Measurements from ENCODE around the gene BCKDHA. TPM values are rescaled to one million over a fixed set of nuclear protein-coding genes. Genes with fewer than 3 reads are reported as not detected.
A peak's percentile ranks its signal among the peaks of the same experiment; 100 is the strongest.
"Not testable (repeated sequence)": the region's sequence is repeated elsewhere in the genome, so short reads cannot be mapped to it uniquely, and the experiment has no call there.

BCKDHA gene
- total RNA-seq, 1 experiment from 2014 or later, result 41.4 TPM

DNA sequence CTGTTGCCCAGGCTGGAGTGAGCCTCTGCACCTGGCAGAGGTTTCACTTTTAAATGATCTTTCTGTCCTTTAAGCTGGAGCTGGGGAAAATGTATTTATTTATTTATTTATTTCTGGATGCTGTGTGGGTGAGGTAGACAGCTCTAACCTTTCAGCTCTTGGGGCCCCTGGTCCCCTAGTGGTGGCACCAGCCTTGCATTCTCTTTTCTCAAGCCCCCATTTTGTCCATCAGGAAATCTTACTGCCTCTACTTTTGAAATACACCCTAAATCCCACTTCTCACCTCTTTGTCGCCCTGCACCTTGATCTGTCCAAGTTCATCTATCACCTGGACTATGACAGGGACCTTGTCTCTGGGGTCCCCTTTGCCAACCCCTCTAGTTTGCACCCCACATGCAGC, 31.5 kb upstream of the BCKDHA start:
- DNase-seq (ENCODE audit: low read depth), result no peak

DNA sequence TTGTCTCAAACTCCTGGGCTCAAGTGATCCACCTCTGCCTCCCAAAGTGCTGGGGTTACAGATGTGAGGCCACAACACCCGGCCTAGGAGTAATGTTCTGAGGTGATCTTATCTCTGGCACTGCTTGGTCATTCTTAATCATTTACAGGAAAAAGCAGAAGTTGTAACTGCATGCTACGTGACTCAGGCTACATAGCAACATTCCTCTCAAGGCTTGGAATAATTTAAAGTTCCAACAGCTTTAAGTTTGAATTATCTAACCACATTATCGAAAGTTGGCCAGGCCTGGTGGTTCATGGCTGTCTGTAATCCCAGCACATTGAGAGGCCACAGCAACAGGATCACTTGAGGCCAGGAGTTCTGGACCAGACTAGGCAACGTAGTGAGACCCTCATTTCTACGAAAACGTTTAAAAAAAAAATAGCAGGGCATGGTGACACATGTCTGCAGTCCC, 29.7 kb upstream of the BCKDHA start:
- peak; percentile 80 for DNase-seq (ENCODE audit: low read depth)

DNA sequence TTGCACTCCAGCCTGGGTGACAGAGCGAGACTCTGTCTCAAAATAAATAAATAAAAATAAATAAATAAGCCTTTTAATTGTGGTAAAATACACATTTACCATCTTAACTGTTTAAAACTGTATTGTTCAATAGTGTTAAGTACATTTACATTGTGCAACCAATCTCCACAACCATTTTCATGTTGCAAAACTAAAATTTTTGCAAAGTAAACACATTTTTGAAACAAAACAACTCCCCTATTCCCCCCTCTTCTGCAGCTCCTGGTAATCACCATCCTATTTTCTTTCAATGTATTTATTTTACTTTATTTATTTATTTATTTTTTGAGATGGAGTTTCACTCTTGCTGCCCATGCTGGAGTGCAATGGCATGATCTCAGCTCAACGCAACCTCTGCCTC, 27.8 kb upstream of the BCKDHA start:
- DNase-seq (ENCODE audit: low read depth), result no peak

DNA sequence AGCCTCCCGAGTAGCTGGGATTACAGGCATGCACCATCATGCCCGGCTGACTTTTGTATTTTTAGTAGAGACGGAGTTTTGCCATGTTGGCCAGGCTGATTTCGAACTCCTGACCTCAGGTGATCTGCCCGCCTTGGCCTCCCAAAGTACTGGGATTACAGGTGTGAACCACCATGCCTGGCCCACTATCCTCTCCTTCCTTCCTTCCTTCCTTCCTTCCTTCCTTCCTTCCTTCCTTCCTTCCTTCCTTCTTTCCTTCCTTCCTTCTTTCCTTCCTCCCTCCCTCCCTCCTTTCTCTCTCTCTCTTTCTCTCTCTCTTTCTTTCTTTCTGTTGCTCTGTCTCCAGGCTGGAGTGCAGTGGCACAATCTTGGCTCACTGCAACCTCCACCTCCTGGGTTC, 26.5 kb upstream of the BCKDHA start:
- DNase-seq (ENCODE audit: low read depth), result not testable (repeated sequence)

DNA sequence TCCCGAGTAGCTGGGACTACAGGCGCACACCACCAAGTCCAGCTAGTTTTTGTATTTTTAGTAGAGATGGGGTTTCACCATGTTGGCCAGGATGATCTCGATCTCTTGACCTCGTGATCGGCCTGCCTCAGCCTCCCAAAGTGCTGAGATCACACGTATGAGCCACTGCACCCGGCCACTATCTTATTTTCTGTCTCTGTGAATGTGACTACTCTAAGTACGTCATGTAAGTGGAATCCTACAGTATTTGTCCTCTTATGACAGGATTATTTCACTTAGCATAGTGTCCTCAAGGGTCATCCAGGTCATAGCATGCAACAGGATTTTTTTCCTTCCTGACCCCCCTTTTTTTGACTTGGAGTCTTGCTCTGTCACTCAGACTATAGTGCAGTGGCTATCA, 26.1 kb upstream of the BCKDHA start:
- DNase-seq (ENCODE audit: low read depth), result no peak

DNA sequence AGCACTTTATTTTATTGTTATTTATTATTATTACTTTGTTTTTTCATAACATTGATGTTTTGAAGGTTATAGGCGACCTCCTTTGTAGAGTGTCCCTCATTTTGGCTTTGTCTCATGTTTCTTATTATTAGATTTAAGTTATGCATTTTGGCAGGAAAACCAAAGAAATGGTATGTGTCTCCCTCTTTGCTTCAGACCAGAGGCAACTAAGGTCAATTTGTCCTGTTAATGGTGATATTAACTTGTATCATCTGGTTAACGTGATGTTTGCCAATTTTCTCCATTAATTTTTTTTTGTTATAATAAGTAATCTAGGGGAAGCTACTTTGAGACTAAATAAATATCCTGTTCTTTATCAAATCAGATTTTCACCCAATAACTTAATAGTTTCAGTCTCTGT, 25.1 kb upstream of the BCKDHA start:
- no peak for DNase-seq (ENCODE audit: low read depth)

DNA sequence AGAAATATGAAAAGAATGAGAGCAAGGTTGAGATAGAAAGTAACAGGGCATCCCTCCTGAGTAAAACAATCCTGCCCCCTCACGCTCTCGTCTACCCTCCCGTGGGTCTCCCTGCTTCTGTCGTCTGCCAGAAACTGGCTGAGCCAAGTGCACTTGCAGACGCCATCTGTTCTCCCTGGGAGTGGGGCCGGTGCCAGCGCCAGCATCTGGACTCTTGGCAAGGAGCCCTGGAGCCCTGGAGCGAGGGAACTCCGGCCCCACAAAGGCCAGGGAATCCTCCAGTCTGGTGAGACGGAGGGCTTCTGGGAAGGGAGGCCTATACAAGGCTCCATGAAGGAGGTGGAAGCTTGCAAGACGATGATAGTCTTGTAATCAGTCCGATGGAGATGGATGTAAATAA, 23.6 kb upstream of the BCKDHA start:
- DNase-seq (ENCODE audit: low read depth), result peak; percentile 93

DNA sequence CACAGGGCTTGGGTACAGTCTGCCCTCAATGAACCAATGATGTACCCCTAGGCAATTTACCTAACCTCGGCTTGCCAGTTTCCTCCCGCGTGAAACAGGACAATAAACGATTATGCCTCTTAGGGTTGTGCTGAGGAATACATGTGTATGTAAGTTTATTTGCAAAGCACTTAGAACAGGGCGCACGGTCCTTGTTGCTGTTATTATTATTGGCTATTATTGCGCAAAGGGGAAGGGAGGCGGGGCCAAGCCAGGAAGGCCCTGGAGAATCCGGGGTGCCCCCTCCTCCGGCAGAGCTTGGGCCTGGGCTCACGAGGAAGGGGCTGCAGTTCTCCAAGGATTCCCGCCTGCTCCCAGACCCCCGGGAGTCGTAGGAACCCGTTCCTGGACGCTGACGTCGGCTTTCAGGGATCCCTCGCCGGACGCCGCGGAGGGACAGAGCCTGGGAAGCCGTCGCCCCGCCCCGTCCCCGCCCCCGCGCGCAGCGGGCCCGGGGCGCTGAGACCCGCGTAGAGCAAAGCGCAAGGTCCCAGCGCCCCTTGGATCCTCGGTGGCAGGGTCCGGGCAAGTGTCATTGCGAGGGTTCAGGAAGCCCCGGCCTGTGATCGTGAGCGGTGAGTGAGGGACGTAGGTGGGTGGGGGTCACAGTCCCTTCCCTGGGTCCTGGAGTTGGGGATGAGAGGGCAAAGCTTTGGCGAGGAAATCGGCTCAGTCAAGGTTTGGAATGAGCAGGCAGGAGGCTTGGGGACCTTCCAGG, 21.2 kb upstream of the BCKDHA start, which contains the start of gene TMEM91:
TMEM91 (plus strand) TSS at position 293 of the 757 bp plus-strand sequence. CDS start 1,777 bp downstream, outside the sequence.
- no peak for DNase-seq (ENCODE audit: low read depth)

DNA sequence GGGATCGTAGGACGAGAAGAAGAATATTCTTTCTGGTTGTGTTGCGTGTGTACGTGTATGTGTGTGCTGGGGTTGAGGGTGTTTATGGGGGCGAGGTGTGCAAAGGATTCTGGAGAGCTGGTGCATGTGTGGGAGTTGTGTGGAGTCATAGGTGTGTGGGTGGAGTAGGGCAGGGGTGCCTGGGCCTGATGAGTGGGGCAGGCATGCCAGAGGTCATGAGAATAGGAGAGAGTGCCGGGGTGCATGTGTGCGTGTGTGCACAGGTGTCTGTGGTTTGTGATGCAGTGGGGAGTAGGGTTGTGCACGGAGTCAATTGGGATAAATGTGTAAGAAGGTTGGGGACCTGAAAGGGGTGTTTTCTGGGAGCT, 20.6 kb upstream of the BCKDHA start:
- DNase-seq (ENCODE audit: low read depth), result peak; percentile 24

DNA sequence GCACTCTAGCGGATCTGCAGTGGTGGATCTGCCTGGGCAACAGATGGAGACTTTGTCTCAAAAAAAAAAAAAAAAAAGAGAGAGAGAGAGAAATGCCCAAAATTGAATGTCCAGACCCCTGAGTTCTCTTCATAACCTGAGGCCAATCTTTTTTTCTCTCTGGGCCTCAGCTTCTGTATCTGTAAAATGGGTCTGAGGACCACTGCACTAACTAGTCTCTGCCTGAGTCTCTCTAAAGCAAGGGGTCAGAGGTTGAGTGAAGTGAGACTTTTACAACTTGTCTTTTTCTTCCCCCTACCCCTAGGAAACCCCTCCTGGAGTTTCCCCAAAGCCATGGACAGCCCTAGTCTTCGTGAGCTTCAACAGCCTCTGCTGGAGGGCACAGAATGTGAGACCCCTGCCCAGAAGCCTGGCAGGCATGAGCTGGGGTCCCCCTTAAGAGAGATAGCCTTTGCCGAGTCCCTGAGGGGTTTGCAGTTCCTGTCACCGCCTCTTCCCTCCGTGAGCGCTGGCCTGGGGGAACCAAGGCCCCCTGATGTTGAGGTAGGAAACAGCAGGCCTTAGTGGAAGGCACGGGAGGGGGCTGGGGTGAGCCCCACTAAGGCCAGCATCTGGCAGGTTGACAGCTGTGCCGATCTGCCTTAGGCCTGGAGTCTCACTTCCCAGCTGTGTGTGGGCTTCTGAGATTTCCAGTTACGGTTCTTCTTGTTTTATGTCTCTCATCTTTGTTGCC, 19.5 kb upstream of the BCKDHA start:
- DNase-seq (ENCODE audit: low read depth), result no peak

DNA sequence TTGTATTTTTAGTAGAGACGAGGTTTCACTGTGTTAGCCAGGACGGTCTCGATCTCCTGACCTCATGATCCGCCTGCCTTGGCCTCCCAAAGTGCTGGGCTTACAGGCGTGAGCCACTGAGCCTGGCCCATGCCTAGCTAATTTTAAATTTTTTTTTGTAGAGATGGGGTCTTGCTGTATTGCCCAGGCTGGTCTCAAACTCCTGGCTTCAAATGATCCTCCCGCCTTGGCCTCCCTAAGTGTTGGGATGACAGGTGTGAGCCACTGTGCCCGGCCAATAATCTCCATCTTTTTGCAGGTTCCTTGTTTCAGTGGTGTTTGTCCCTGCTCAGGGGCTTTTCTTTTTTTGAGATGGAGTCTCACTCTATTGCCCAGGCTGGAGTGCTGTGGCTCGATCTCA, 16.1 kb upstream of the BCKDHA start:
- not testable (repeated sequence) for DNase-seq (ENCODE audit: low read depth)

DNA sequence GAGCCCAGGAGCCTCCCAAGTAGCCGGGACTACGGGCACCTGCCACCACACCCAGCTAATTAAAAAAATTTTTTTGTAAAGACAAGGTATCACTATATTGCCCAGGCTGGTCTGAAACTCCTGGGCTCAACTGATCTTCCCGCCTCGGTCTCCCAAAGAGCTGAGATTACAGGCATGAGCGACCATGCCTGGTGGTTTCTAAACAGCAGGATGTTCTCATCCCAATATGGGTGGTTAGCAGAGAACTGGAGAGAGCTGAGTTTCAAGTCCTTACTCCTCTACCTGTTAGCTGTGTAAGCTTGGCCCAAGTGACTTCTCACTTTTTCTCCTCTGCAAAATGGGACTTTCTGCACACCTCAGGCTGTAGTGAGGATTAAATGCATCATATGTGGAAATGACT, 13.3 kb upstream of the BCKDHA start:
- DNase-seq (ENCODE audit: low read depth), result no peak

DNA sequence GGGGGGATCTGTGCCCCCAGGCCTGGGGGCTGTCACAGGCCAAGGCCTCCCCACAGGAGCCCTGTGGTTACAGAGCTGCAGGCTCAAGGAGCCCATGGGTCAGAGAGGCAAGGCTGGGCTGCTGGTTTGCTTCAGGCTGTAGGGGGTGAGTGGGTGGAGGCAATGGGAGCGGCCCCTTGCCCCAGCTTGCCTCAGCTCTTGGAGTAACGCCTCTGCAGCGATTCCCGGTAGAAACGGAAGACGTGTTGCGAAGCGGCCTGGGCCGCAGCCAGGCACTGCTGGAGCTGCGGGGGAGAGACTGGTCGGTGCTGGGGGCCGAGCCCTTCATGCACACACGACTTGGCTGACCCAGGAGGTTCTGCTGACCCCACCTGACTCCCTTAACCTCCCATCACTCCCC, 11.2 kb upstream of the BCKDHA start:
- DNase-seq (ENCODE audit: low read depth), result no peak

DNA sequence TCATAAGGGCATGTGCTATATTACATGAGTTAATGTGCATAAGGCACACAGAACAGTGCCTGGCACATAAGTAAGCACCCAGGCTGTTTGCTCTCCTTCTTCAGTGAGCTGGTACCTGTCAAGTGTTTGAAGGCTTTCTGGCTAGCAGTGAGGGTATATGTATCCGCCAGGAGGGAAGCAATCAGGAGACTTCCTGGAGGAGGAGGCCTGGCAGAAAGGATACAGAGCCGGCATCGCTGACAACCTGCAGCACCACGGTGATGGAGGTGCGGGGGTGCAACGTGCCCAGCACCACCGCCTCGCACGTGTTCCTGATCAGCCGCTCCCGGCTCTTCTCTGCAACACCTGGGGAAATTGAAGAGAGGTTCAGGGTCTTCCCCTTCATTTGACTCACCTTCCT, 6.0 kb upstream of the BCKDHA start:
- DNase-seq (ENCODE audit: low read depth), result no peak

DNA sequence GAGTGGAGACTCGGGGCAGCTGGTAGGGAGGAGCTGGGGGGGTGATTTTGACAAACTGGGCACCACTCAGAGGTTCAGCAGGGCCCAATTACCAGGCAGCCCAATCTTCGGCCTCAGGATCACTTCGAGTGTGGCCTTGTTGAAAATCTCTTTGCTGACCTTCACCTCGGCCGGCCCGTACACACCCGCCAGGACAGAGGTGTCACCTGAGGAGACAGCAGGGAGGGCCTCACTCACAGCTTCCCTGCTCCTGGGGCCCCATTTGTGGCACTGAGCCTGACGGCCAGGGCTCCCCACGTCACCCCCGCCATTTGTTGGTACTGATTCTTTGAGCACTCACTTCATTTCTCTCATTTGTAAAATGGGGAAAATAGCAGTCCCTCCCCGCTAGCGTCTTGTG, 4.8 kb upstream of the BCKDHA start:
- DNase-seq (ENCODE audit: low read depth), result no peak

DNA sequence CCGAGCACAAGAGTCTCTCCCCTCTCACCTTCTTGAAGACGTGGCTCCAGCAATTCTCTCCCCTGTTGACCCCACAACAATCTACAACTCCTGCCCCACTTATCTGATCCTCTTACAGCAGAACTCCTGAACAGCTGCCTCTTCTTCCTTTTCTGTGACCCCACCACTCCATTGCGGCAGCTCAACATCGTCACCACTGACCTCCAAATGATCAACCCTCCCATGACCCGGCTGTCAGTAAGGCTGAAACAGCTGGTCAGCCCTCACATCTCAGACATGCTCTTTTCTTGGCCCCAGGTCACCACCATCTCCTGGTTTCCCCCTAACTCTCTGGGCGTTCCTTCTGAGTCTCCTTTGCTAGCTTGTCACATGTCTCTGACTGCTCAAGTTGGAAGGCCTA, 2.3 kb upstream of the BCKDHA start:
- no peak for DNase-seq (ENCODE audit: low read depth)

DNA sequence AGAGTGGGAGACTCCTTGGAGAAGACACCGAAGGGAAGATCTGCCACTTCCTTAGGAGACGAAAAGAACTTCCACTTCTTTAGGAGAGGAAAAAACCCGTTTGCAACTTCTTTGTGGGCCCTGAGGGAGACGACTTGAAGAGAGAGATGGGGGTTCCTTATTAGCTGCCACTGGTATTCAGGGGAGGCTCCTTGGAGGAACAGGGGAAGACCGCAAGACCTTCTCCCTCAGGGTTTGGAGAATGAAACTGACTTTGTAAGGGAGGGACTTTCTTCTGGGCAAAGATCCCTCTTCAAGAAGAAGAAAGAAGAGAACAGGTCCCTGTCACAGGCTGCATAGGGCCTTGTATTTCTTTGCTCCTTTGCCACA, 416 bp downstream of the BCKDHA start:
- no peak for DNase-seq (ENCODE audit: low read depth)

DNA sequence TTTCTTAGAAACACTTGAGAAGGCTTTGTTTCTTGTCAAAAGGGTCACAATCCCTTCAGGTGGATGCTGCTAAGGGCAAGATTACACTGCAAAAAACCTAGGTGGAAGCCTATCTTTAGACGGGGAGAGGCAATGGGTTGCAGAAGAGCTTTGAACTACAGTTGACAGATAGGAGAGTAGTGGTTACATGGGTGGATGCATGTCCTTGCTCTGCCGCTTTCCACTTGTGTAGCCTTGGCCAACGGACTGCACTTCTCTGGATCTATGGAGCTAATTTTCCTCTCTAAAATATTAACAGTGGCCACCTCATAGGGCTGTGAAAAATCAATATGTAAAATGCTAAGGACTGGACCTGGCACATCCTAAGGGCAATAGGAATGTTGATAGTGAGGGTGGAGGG, 980 bp downstream of the BCKDHA start:
- DNase-seq (ENCODE audit: low read depth), result no peak

DNA sequence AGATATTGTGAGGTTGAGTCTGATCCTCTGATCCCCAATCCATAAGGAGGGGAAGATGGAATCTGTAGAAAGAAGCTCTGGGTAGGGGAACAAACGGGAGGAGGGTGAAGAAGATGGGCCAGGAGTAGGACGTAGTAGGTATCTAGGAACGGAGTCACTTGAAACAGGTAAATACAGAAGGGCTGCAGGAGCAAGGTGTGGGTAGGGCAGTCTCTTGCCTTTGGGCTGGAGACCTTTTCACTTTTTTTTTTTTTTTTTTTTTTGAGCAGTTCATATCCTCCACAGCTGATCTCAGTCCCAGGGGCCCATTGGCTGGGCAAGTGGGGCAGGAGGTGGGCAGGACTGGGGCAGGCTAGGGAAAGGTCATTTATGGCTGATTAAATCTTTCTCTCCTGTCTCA, 1.5 kb downstream of the BCKDHA start:
- DNase-seq (ENCODE audit: low read depth), result no peak

DNA sequence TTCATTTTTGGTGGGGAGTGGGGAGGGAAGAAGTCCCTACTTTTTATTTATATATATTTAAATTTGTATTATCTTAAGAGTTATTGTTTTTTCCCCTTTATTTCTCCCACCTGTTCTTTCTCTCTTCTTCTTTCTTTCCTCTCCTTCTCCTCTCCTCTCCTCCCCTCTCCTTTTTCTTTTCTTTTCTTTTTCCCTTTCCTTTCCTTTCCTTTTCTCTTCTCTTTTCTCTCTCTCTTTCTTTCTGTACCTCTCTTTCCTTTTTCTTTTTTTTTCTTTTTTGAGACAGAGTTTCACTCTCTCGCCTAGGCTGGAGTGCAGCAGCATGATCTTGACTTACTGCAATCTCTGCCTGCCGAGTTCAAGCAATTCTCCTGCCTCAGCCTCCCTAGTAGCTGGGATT, 1.9 kb downstream of the BCKDHA start:
- no peak for DNase-seq (ENCODE audit: low read depth)

DNA sequence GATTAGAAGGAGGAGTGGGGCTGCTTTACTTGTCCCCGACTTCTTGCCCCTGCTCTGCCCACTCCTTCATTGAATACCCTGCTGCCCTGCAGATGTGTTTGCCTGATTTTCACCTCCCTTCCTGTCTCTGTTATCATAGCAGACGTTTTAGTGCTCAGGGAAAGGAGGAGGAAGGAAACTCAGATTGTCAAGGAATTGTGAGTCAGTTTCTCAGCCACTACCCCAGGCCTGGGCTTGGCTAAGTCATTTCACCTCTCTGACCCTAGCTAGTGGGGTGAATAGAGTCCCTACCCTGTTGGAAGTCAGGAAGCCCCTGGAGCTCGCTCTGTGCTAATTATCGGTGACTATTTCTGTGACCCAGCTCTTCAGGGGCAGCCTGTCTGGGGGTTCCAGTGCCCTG, 3.9 kb downstream of the BCKDHA start:
- no peak for DNase-seq (ENCODE audit: low read depth)

DNA sequence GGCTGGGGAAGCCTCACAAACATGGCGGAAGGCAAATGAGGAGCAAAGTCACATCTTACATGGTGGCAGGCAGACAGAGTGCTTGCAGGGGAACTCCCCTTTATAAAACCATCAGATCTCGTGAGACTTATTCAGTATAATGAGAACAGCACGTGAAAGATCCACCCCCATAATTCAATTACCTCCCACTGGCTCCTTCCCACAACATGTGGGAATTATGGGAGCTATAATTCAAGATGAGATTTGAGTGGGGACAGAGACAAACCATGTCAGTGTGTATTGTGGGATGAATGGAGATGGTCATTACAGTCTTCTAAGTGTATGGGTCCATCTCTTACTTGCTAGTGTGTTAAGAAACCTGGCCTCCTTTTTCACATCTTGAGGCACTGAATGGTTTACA, 4.4 kb downstream of the BCKDHA start:
- no peak for DNase-seq (ENCODE audit: low read depth)

DNA sequence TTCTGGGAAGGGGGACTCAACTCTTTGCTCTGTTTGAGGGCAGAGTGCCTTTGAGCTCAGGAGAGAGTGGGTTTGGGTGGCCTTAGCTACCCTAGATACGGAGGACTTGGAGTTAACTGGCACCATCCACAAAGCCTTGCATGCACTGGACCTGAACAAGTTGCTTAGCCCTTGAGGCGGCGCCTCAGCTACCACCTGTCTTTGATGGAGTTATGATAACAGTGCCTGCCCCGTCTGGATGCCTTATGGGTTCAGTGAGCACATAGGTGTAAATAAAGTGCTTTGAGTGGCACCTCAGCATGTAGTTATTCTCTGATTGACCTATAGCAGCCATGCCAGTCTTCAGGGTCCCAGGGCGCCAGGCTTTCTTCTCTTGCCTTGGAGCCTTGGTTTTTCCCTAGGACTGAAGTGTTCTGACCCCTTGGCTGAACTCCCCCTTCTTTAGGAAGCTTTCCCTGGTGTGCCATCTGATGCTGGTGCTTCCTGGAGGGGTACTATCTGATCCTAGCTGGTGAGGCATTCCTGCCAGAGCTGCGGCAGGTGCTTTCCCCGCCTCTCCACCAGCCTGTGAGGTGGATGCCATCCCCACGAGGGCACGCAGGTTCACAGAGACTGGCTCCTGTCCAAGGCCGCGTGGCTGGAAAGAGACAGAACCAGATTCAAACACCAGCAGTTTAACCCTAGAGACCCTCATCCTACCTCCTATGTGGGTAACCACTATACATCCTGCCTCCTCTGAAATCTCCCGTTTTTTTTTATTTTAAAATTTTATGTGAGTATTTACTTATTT, 5.8 kb downstream of the BCKDHA start:
- DNase-seq (ENCODE audit: low read depth), result no peak

Data from Daoy (cell line).